Measurements from ENCODE around the gene ALKBH3. TPM values are rescaled to one million over a fixed set of nuclear protein-coding genes. Genes with fewer than 3 reads are reported as not detected.

The ALKBH3 gene
- total RNA-seq, 1 experiment from 2014 or later = 18.8 TPM

- H3K9me3 ChIP-seq (ENCODE audit: control insufficient read depth, low read depth, low read length) = no peaks in the 10 kb centered on the region
- H3K4me1 ChIP-seq (ENCODE audit: insufficient read depth, low read length) = no peaks in the 10 kb centered on the region
- H2AK5ac ChIP-seq (ENCODE audit: insufficient read length, low read length) = no peak overlapping the region
- no peak overlapping the region for H4K8ac ChIP-seq (replicated peaks; ENCODE audit: insufficient read length, low read depth, low read length)
- H2BK20ac ChIP-seq (ENCODE audit: low read depth, low read length, poor library complexity, severe bottlenecking) = no peak overlapping the region
- H3K23me2 ChIP-seq (ENCODE audit: insufficient read length, low read depth, low read length, poor library complexity, severe bottlenecking) = no peaks in the 10 kb centered on the region
- no peaks in the 10 kb centered on the region for H3K79me2 ChIP-seq (ENCODE audit: insufficient read depth, low read length)
- no peak overlapping the region for H3K4me3 Mint-ChIP-seq
- H4K5ac ChIP-seq (ENCODE audit: insufficient read length, low read depth, low read length) = no peak overlapping the region
- no peak overlapping the region for H2BK12ac ChIP-seq (ENCODE audit: insufficient read length, low read depth, low read length)
- no peak for TF ChIP-seq CTCF (conservative IDR thresholded peaks at IDR 0.05)
- no peaks in the 10 kb centered on the region for H3K9me3 Mint-ChIP-seq
- no peak overlapping the region for H2AFZ ChIP-seq (ENCODE audit: low read length)
- DNase-seq = no peak
- no peak overlapping the region for H3K4me2 ChIP-seq (ENCODE audit: insufficient read depth, insufficient read length, low read length)
- no peaks in the 10 kb centered on the region for H3K79me1 ChIP-seq (ENCODE audit: insufficient read depth, low read depth, low read length, poor library complexity, severe bottlenecking)
- peaks cover 11 to 35% of the 10 kb centered on the region in 2 experiments for H3K4me1 Mint-ChIP-seq
- H3K9ac ChIP-seq (ENCODE audit: extremely low read depth, insufficient read length, low read length) = no peak overlapping the region
- no peak overlapping the region for H3K23ac ChIP-seq (ENCODE audit: insufficient read length, low read depth, low read length)
- H3K18ac ChIP-seq (ENCODE audit: insufficient read length, low read depth, low read length) = no peak overlapping the region
- no peak overlapping the region for H3T11ph ChIP-seq (ENCODE audit: low read length)
- H3K14ac ChIP-seq (ENCODE audit: insufficient read depth, low read length) = peak overlapping the region; percentile 36; the same call in 1 of the 2 replicates
- H3K27me3 ChIP-seq (ENCODE audit: insufficient read depth, low read length) = no peaks in the 10 kb centered on the region
- no peak overlapping the region for H2BK15ac ChIP-seq (ENCODE audit: low read depth, low read length)
- no peak overlapping the region for H3K56ac ChIP-seq (ENCODE audit: insufficient read length, low read depth, low read length)
- no peaks in the 10 kb centered on the region for H3K36me3 Mint-ChIP-seq (ENCODE audit: insufficient read depth in 1 of 3, low read depth in 3 of 3)
- H2BK120ac ChIP-seq (ENCODE audit: low read depth, low read length, poor library complexity, severe bottlenecking) = no peak overlapping the region
- peaks cover 30% of the 10 kb centered on the region for H3K27me3 Mint-ChIP-seq (ENCODE audit: low read depth)
- no peak overlapping the region for H4K91ac ChIP-seq (ENCODE audit: insufficient read length, low read depth, low read length)
- H4K20me1 ChIP-seq (ENCODE audit: control insufficient read depth, insufficient read depth, insufficient read length) = no peaks in the 10 kb centered on the region
- H3K27ac ChIP-seq (ENCODE audit: insufficient read length, low read depth, low read length) = no peak overlapping the region
- no CpG with 5 or more reads among the region's 14 CpGs for WGBS (ENCODE audit: extremely low coverage, insufficient read length, low lambda C conversion rate)
- H3K4ac ChIP-seq (ENCODE audit: low read depth, low read length) = no peak overlapping the region
- H3K27ac Mint-ChIP-seq = peak overlapping the region in 1 of 3 experiments; percentile 75; a peak in 1 of 7 replicates
- H2BK5ac ChIP-seq (ENCODE audit: insufficient read length, low read length) = no peak overlapping the region
Observed at GRCh38 chr11:43934601-43935423, 54.2 kb downstream of the ALKBH3 start.

Data from H9 (cell line).